ENCODE results near the gene PTPN18.

GRCh38 chr2:130355578-130356431, at the start of gene PTPN18:
- peak in 1 of 2 donors; percentile 48 for TF ChIP-seq POLR2AphosphoS5 (IDR thresholded peaks at IDR 0.05; ENCODE audit: insufficient read depth in 1 of 2, low read depth in 1 of 2)
- TF ChIP-seq, protein P1, sequence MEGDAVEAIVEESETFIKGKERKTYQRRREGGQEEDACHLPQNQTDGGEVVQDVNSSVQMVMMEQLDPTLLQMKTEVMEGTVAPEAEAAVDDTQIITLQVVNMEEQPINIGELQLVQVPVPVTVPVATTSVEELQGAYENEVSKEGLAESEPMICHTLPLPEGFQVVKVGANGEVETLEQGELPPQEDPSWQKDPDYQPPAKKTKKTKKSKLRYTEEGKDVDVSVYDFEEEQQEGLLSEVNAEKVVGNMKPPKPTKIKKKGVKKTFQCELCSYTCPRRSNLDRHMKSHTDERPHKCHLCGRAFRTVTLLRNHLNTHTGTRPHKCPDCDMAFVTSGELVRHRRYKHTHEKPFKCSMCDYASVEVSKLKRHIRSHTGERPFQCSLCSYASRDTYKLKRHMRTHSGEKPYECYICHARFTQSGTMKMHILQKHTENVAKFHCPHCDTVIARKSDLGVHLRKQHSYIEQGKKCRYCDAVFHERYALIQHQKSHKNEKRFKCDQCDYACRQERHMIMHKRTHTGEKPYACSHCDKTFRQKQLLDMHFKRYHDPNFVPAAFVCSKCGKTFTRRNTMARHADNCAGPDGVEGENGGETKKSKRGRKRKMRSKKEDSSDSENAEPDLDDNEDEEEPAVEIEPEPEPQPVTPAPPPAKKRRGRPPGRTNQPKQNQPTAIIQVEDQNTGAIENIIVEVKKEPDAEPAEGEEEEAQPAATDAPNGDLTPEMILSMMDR (IDR thresholded peaks at IDR 0.05) = peak; percentile 34 to 58 (median 35)
- peak in 1 of 2 donors; percentile 72 for TF ChIP-seq POLR2A (IDR thresholded peaks at IDR 0.05)

All from vagina (tissue), 2 donors.